Glomerular visceral epithelial cell (primary cell): ENCODE results near the gene S100P.

Source experiments
- DNase-seq: peaks from one replicate; pipeline ENCODE4 v3.0.0-alpha.2; 2016; ENCODE audit errors: extremely low spot score

S100P gene

GRCh38 chr4:6673191-6673659 lies 20.5 kb upstream of the S100P start:
- DNase-seq, result peak; percentile 38

GRCh38 chr4:6673660-6674499 lies 19.8 kb upstream of the S100P start:
- peak; percentile 92 for DNase-seq

GRCh38 chr4:6674500-6675149 lies 19.1 kb upstream of the S100P start:
- peak; percentile 50 for DNase-seq

- DNase-seq, result no peak
Measured at GRCh38 chr4:6676722-6677558, 16.7 kb upstream of the S100P start.

GRCh38 chr4:6680372-6681034 lies 13.2 kb upstream of the S100P start:
- no peak for DNase-seq

GRCh38 chr4:6681191-6681590 lies 12.5 kb upstream of the S100P start:
- no peak for DNase-seq

- DNase-seq, result no peak
Measured at GRCh38 chr4:6682862-6683590, 10.7 kb upstream of the S100P start.

GRCh38 chr4:6684656-6685055 lies 9.0 kb upstream of the S100P start:
- DNase-seq, result no peak

GRCh38 chr4:6686104-6686787 lies 7.4 kb upstream of the S100P start:
- DNase-seq, result no peak

- DNase-seq, result no peak
Measured at GRCh38 chr4:6687947-6688878, 5.5 kb upstream of the S100P start.

GRCh38 chr4:6688879-6689505 lies 4.7 kb upstream of the S100P start:
- DNase-seq, result peak; percentile 87

GRCh38 chr4:6689506-6689960 lies 4.1 kb upstream of the S100P start:
- no peak for DNase-seq

- DNase-seq, result no peak
Measured at GRCh38 chr4:6692379-6692778, 1.3 kb upstream of the S100P start.

- DNase-seq, result no peak
Measured at GRCh38 chr4:6692806-6693205, 872 bp upstream of the S100P start.

- DNase-seq, result no peak
Measured at GRCh38 chr4:6694177-6694901, 661 bp downstream of the S100P start.

GRCh38 chr4:6695660-6696610 lies 2.3 kb downstream of the S100P start:
- no peak for DNase-seq

GRCh38 chr4:6696611-6697010 lies 2.9 kb downstream of the S100P start:
- no peak for DNase-seq
